Ishikawa (cell line): ENCODE results near the gene PSMA8.

Experiments
- CEBPB ChIP-seq: IDR thresholded peaks from 2 replicates; pipeline ENCODE4 v1.6.1; 2012
- CREB1 ChIP-seq: IDR thresholded peaks from 2 replicates; pipeline ENCODE4 v1.6.1; 2012; ENCODE audit warnings: low read depth
- EGR1 ChIP-seq: IDR thresholded peaks from 2 replicates; pipeline ENCODE4 v1.6.1; 2012
- EP300 ChIP-seq: IDR thresholded peaks from 2 replicates; pipeline ENCODE4 v1.6.1; 2012; ENCODE audit warnings: borderline replicate concordance
- FOXM1 ChIP-seq: IDR thresholded peaks from 2 replicates; pipeline ENCODE4 v1.6.1; 2012; ENCODE audit warnings: low read depth, borderline replicate concordance
- MAX ChIP-seq: IDR thresholded peaks from 2 replicates; pipeline ENCODE4 v1.6.1; 2012
- NFIC ChIP-seq: IDR thresholded peaks from 2 replicates; pipeline ENCODE4 v1.6.1; 2012
- RAD21 ChIP-seq: IDR thresholded peaks from 2 replicates; pipeline ENCODE4 v1.6.1; 2012; ENCODE audit warnings: low read depth
- TAF1 ChIP-seq: IDR thresholded peaks from 2 replicates; pipeline ENCODE4 v1.6.1; 2012; ENCODE audit warnings: low read depth, mild to moderate bottlenecking
- TCF12 ChIP-seq: IDR thresholded peaks from 2 replicates; pipeline ENCODE4 v1.6.1; 2012; ENCODE audit warnings: low read depth
- TEAD4 ChIP-seq: IDR thresholded peaks from 2 replicates; pipeline ENCODE4 v1.6.1; 2012
- YY1 ChIP-seq: IDR thresholded peaks from 2 replicates; pipeline ENCODE4 v1.6.1; 2012; ENCODE audit warnings: low read depth
- ZBTB7A ChIP-seq: IDR thresholded peaks from 2 replicates; pipeline ENCODE4 v1.6.1; 2012; ENCODE audit warnings: low read depth
- TF ChIP-seq, protein P1 (sequence below): IDR thresholded peaks from 2 replicates; pipeline ENCODE4 v1.6.1; 2012; ENCODE audit warnings: low read depth, mild to moderate bottlenecking
- TF ChIP-seq, protein P2 (sequence below): IDR thresholded peaks from 2 replicates; pipeline ENCODE4 v1.6.1; 2012

Gene PSMA8

DNA sequence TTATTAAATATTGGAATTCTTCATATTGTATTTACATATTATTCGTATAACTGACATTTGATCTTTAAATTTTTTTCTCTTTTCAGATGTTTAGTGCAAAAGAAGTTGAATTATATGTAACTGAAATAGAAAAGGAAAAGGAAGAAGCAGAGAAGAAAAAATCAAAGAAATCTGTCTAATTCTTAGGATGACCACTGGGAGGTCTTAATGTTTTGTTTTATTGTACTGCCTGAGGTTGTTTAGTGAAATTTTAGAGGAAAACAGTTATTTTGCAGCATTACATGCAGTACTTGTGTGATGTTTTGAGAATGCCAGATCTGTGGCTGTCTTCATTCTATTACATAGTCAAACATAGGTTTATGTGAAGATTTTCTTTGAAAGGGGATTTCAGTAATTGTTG, 58.6 kb downstream of the PSMA8 start:
- TF ChIP-seq MAX = no peak
- no peak for TF ChIP-seq EP300

GRCh38 chr18:26196605-26197004, 62.9 kb downstream of the PSMA8 start:
- TF ChIP-seq, protein P1, sequence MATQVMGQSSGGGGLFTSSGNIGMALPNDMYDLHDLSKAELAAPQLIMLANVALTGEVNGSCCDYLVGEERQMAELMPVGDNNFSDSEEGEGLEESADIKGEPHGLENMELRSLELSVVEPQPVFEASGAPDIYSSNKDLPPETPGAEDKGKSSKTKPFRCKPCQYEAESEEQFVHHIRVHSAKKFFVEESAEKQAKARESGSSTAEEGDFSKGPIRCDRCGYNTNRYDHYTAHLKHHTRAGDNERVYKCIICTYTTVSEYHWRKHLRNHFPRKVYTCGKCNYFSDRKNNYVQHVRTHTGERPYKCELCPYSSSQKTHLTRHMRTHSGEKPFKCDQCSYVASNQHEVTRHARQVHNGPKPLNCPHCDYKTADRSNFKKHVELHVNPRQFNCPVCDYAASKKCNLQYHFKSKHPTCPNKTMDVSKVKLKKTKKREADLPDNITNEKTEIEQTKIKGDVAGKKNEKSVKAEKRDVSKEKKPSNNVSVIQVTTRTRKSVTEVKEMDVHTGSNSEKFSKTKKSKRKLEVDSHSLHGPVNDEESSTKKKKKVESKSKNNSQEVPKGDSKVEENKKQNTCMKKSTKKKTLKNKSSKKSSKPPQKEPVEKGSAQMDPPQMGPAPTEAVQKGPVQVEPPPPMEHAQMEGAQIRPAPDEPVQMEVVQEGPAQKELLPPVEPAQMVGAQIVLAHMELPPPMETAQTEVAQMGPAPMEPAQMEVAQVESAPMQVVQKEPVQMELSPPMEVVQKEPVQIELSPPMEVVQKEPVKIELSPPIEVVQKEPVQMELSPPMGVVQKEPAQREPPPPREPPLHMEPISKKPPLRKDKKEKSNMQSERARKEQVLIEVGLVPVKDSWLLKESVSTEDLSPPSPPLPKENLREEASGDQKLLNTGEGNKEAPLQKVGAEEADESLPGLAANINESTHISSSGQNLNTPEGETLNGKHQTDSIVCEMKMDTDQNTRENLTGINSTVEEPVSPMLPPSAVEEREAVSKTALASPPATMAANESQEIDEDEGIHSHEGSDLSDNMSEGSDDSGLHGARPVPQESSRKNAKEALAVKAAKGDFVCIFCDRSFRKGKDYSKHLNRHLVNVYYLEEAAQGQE = no peak
- TF ChIP-seq MAX = no peak
- TF ChIP-seq CREB1 = no peak
- TF ChIP-seq TCF12 = no peak
- TF ChIP-seq TAF1 = no peak
- TF ChIP-seq NFIC = no peak
- no peak for TF ChIP-seq ZBTB7A
- no peak for TF ChIP-seq TEAD4
- no peak for TF ChIP-seq EGR1
- no peak for TF ChIP-seq RAD21
- no peak for TF ChIP-seq FOXM1

DNA sequence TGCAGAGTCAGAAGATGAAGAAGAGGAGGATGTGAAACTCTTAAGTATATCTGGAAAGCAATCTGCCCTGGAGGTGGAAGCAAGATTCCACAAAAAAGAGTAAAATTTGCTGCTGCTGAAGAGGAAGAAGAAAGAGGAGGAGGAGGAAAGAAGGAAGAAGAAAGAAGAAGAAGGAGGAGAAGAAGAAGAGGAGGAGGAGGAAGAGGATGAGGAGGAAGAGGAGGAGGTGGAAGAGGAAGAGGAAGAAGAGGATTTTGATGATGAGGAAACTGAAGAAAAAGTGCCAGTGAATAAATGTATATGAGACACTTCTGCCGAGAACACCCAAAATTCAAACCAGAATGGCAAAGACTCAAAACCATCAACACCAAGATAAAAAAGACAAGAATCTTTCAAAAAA, 71.6 kb downstream of the PSMA8 start:
- TF ChIP-seq, protein P1 = no peak
- TF ChIP-seq FOXM1 = no peak
- no peak for TF ChIP-seq MAX
- TF ChIP-seq RAD21 = no peak
- TF ChIP-seq EGR1 = no peak
- TF ChIP-seq CREB1 = no peak
- no peak for TF ChIP-seq ZBTB7A
- no peak for TF ChIP-seq CEBPB
- no peak for TF ChIP-seq TCF12
- no peak for TF ChIP-seq TAF1
- TF ChIP-seq, protein P2, sequence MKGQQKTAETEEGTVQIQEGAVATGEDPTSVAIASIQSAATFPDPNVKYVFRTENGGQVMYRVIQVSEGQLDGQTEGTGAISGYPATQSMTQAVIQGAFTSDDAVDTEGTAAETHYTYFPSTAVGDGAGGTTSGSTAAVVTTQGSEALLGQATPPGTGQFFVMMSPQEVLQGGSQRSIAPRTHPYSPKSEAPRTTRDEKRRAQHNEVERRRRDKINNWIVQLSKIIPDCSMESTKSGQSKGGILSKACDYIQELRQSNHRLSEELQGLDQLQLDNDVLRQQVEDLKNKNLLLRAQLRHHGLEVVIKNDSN = no peak
- TF ChIP-seq YY1 = no peak
- TF ChIP-seq NFIC = no peak
- no peak for TF ChIP-seq TEAD4
- TF ChIP-seq EP300 = no peak

- TF ChIP-seq, protein P1 = no peak
- TF ChIP-seq FOXM1 (no peak), ZBTB7A (no peak), EP300 (no peak), CREB1 (no peak), RAD21 (no peak), MAX (no peak), YY1 (no peak), TEAD4 (no peak), EGR1 (no peak)
- TF ChIP-seq, protein P2 = no peak
These were observed 72.8 kb downstream of the PSMA8 start for GRCh38 chr18:26206488-26206887.

GRCh38 chr18:26207937-26208336, 74.3 kb downstream of the PSMA8 start:
- TF ChIP-seq EGR1 (no peak), TCF12 (no peak), TEAD4 (no peak), FOXM1 (no peak), YY1 (no peak), CEBPB (no peak), RAD21 (no peak), EP300 (no peak), ZBTB7A (no peak), MAX (no peak)
- TF ChIP-seq, protein P2 = no peak
